Activated naive CD4-positive, alpha-beta T cell treated with Interleukin-2 at 50 U/mL for 16 hours (primary cell): ENCODE data around the gene C12orf42.

Experiments used
- DNase-seq: peaks from one replicate; pipeline ENCODE4 v3.0.0-alpha.2; 2020

The C12orf42 gene

DNA sequence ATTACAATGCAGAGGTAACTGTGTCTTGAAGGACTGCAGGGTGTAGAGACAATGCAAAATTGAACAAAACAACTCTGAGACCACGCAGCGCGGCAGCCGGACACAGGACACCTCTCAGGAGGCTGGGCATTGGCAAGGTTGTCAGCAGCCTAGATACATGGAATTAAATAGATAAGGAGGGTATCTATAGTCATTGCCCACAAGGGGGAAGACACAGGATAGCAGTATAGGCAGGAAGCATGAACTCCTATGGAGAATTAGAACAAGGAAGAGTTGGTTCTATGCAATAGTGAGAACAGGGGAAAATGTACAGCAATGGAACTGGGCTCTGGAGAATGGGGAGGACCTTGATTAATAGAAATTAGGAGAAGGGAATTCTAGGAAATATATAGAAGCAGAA is 164.1 kb downstream of the C12orf42 start:
- no peak for DNase-seq

DNA sequence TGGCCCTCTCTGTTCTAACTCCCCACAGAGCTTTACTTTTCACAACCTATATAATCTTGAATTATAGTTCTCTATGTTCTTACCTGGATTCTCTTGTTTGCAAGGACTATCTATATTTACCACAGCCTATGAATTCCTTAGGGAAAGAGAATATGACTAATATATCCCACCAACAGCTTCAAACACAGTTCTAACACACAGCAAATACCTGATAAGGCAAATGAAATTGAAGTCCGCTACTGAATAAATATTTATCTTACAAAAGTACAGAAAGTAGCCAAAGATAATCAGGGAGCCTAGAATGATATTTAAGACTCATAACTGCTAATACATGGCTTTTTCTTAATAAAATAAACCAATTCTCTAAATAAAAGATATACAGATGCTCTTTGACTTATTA is 165.1 kb downstream of the C12orf42 start:
- no peak for DNase-seq

DNA sequence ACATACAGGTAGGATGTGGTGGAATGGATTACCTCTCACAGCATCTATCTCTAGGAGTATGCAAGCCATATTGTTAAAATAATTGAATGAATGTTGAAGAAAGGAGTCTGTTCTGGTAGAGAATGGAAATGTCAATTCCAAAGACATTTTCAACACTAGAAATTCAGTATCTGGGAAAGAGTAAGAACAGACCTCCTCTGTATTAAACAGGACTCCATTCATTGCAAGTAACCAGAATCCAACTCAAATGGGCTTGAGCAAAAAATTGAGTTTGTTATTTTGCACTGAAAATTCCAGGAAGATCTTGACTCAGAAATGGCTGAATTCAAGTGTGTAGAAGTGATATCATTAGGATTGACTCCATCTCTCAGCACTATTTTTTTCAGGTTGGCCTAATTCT is 168.1 kb downstream of the C12orf42 start:
- DNase-seq: no peak

DNA sequence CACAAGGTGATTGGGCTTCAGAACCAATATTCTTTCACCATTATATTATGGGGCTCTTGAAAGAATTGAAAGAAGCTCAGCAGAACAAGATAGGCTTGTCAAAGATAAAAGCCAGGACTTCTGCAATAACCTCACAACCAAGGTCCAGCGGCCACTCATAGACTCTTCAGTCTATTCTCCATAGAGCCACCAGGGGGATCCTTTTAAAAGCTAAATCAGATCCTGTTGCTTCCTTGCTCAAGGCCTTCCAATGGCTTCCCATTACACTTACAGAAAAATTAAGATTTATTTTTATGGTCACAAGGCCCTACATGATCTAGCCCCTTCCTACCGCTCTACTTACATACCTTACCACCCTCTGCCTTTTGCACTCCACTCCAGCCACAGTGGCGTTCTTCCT is 169.6 kb downstream of the C12orf42 start:
- no peak for DNase-seq

DNA sequence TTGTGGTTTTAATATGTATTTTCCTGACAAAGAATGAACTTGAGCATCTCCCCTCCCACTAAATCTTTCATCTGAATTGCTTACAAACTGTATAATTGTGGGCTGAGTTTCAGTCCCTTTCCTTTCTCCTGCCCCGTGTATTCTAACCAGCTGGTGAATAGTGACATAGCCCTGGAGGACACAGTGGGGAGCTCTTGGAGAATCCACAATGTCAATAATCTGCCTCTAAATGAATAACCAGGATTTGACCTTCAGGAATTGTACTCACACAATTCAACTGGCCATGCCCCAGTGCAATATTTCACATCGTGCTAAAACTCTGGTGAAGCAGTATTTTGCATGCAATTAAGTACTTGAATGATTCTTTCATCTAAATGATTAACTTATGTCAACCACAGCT is 177.2 kb downstream of the C12orf42 start:
- no peak for DNase-seq

DNA sequence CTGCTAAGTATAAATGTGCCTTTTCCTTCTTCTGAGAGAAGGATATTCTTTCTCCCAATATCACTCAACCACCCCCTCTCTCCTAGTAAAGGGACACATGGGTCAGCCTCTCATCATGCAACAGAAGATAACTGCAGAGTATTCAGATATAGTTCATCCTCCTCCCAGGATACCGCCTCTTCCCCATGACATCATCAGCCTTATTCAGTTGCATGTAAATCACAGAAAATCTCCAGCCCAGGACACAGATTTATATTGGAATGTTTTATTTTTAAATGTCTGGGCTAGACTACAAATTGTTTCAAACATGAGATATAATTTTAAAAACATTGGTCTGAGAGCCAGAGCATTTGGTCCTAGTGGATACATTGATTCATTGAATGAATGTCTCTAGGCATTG is 178.5 kb downstream of the C12orf42 start:
- no peak for DNase-seq

DNA sequence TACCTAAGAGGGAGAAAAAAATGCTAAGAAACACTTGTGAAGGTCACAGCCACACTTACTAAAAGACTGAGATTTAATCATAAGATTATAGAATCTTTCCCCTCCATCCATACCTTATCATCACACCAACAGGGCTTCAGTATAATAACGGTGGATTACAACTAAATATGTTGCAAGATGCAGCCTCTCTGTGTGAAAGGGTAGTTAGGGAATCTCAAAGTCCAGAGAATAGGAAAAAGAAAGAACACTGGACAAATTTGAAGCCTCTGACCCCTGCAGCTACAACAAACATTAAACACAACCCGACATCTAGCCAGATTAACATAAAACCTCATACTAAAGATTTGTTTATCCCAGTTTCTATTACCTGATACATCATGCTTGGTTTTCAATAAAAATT is 181.0 kb downstream of the C12orf42 start:
- DNase-seq: no peak

DNA sequence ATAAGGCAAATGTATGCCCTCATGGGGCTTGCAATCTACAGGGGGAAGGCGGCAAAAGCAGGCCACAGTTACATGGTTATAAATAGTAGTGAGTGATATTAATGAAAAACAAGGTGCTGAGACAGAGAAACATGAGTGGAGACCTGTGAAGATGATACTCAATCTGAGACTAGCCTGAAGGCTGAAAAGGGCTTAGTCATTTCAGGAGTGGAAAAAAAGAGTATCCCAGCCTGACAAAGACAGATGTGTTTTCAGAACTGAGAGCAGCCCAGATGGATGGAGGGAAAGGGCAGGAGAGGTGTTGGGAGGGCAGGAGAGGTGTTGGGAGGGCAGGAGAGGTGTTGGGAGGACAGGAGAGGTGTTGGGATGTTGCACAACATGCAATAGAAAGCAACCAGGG is 181.9 kb downstream of the C12orf42 start:
- no peak for DNase-seq

DNA sequence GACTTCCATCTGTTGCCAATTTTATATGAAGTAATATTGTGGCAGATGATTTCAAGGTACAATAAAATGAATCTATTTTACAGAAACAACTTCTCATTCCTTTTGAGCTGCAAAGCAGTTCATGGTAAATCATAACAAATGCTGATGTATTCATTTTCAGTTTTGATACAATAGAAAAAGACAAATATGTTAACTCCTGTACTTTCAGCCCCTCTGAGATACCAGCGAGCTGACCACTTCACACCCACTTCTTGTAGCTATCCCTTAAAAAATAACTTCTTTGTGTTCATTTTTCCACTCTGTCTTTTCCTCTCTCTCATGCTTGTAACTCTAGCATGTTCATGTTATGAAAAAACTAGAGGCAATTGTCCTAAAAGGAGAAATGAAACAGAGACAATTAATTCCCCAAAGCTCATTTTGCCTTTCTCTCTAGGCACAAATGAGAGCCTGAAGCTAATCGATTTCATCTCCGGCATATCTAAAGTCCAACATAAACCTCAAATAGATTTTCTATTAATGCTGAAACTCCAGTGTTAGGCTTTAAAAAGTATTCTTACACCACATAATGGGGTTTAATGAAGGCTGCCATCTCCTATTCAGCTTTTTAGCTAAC is 182.9 kb downstream of the C12orf42 start:
- no peak for DNase-seq

DNA sequence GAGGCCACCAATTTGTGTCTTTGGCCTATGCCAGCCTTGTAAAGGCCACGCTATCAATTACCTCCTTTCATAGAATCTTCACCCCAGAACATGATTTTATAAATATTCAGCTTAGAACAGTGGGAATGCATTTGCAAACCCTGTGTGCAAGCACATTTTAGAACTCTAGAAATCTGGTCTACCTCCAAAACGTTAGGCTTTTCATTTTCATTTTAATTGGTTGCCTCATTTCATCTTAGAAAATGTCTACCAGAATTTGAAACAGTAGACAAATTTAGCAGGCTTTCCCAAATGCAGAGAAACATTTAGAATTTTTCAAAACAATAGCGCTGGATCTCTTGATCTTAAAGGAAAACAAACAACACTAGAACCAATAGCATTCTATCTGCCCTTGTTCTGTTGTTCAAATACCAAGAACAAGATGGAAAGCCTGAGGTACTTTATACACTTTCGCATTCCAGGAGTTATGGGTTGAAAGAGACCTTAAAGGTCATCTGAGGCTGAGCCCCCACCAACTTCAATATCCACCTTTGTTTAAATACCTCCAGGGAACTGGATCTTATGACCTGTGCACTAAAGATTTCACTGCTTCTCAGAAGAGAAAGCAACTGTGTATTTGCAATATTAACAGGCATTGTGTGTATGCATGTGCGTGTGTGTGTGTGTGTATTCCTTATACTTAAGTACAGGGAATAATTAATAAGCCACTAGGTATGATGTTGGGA is 185.1 kb downstream of the C12orf42 start:
- DNase-seq: no peak

DNA sequence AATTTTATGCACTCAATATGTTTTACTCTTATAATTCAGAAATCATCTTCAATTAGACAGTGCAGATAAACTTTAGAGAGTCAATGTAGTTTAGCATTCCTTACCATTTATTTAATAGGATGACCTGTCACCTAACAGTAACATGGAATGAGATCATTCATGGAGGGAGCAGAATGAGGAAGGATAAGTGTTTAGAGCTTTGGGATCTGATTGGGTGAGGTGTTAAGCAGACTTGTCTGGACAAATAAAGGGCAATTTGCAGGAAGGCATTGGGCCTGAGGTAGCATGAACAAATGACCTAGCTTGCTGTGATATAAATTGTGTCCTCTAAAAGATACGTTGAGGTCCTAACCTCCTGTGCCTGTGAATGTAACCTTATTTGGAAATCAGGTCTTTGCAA is 187.4 kb downstream of the C12orf42 start:
- DNase-seq: no peak

DNA sequence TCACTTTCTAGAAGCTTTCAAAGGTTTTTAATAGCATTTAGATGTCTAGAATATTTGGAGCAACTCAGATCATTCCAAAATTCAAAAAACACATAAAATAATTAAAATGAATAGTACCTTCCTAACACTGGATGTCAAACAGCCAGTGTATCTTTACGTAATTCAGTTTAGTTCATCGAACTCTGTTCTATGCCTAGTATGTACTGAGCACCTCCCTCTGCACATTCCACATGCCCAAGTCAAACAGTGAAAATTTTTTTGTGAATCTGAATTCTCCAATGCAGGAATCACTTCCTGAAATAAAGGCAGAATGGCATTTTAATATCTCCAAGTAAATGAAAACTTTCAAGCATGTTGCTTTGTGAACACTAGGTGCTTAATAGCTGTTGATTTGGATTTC is 192.3 kb downstream of the C12orf42 start:
- no peak for DNase-seq

DNA sequence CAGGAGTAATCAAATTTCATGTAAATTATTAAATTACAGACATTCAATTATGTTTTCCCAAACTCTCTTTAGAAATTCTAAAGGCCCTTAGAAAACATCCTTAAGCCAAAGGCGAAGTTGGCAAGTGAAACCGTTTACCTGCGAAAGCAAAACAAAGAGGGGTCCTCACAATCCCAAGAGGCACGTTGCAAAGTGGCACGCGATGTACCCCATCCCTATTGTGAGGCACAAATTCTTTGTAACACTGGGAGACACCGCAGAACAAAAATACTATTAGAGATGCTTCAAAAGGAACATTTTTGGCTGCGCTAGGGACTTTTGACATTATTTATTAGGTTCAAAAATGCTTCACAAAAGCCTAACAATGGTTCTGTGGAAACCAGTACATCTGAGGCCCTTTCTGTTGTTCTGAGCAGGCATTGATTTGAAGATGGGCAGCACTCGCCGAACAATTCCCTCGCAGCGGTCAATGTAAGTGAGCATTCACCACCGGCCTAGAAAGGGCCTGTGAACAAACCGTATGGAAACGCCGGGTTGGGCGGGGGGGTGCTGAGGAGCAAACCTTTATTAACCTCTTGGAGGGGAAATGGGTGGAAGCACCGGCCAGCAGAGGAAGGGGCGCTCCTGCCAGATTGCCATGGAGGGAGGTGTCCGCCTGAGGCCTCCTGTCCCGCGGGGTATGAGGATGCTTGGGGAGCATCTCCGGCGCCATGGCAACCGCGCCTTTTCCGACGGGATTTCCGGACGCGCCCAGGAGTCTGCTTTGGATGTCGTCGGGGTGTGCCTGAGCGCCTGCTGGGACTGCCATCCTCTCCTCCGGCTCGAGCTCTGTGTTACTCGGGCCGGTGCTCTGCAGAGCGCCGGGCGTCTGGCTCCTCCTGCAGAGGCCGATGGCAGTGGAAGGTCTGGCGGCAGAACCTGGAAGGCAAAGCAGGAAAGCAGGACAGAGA is 193.9 kb downstream of the C12orf42 start:
- no peak for DNase-seq

DNA sequence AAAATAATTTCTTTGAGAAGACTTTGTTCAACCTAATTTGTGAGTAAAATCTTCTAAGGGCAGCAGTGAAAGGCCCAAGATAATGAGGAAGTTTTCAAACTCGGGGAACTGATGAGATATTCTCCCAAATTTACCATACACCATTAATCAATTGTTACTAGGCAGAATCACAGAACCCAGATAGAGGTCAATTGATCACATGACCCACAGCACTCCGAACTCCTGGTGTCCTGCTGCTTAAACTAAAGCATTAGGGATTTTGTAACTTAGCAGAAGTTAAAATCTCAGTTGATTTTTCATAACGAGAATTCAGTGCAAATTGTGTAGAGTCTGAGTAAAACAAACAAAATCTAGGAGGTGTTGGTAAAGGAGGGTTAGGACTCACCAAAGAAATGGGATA is 207.8 kb downstream of the C12orf42 start:
- no peak for DNase-seq

DNA sequence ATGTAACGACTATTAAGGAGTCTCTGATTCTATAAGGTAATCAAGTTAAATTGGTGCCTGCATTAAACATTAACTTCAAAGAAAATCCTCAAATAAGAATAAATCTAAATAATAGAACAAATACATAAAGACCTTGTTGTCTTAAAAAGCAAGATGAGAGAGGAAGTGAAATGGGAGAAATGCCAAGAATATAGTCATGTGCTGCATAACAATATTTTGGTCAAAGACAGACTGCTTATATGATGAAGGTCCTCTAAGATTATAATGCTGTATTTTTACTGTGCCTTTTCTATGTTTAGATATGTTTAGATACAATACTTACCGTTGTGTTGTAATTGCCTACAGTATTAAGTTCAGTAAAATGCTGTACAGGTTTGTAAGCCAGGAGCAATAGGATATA is 213.6 kb downstream of the C12orf42 start:
- no peak for DNase-seq

DNA sequence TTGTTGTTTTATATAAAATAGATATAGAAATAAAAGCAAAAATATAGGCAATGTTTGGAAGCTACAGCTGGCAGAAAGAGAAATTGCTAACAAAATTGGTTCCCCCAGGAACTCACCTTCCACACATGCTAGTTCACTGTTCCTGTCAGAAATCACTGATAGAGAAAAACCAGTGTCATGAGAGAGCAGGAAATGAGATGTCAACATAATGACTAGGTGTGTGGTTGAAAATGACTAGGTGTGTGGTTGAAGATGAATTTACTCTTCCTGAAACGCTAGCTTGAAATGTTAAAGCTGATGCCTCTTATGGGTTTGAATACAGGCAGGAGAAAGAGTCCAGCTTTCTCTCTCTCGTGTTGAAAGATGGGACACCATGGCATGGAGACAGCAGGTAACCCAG is 216.3 kb downstream of the C12orf42 start:
- no peak for DNase-seq

DNA sequence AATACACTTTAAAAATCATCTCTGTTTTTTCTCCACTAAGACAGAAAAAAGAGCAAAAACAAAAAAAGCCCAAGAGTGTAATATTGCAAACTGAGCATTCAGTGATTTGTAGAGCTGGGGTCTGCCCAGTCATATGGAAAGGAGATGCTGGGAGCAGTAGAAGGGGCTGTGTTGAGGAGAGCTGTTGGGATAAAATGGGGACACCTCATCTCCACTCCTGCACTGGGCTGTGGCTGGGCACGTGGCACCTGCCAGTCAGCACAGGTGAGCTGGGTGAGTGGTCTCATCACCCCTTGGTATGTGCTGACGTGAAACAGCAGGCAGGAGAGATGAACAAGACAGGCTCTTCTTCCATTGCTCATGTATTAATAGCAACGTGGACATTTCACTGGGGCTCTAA is 217.4 kb downstream of the C12orf42 start:
- DNase-seq: no peak

DNA sequence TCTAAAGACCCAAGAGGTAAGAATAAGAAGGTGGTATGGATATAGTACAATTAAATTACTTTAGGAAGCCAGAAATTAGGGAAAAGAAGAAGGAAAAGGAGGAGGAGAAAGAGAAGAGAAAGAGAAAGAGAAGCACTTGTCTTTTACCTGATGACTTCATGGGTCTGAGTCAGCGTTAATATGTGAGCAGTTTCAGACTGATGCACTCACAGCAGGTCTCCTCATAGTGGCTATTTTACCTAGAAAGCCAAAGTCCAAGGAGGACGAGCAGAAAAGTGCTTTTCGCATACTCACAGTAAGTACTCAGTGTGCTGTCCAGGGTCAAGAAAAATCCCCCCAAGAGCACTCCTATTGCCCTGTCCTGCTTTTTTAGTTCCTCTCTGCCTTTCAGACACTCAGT is 222.1 kb downstream of the C12orf42 start:
- no peak for DNase-seq

DNA sequence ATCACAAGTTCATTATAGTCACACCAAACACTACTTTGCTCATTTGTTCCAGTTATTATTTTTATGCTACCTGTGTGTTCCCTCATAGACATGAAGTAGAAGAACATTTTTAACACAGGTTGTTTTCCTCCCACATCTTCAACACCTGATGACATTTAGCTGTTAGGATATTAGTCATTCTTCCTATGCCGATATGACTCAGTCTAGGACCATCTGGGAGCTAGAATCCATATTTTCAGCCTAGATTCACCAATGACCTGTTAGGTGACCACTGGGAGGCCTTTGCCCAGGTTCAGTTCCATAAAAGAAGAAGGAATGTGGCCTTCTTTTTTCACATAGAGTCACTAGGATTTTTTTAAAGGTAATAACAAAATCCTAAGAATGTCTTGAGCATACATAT is 222.8 kb downstream of the C12orf42 start:
- DNase-seq: no peak

DNA sequence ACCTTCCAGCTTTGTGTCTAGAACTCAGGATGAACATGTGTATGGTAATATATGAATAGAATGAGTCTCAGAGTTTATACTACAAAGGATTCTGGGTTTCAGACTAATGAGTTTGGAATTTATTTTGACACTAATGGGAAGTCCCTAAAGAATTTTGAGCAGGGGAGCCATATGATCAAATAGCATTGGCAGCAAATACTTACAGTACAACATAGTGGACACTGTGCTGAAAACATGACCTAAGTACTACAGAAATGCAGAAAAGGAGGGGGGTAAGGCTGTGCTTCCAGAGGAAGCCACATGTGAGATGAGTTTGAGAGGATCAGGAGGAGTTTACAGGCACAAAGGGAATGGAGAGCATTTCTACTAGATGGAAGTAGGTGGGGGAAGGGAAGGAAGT is 225.8 kb downstream of the C12orf42 start:
- DNase-seq: no peak

DNA sequence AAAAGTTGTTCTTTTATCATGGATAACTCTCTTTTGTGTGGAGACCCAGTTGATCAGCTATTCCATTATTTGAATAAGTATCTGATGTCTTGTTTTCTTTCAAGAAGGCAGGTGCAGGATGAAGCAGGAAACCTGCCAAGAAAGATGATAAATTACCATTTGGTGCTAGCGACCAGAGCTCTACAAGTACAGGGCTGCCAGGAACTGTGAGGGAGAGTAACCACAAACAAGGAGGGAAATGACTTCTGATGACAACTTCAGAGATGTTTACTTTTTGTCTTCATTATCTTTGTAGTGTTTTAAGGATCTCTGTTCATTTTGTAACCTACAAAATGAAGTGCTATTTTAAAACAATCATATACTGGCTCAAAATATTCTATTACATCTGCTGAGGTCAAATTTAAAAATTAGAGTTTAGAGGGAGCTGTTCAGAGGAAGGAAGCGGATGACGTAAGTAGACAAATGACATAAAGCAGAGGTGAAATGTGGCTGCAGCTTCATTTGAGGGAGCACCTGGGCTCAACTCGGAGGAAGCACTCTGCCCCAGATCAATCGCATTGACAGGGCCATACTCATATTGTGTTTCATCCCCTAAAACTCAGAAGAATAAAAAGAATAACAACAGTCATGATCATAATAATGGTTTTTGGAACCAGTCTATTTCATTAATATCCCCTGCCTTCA is 226.8 kb downstream of the C12orf42 start:
- DNase-seq: no peak

DNA sequence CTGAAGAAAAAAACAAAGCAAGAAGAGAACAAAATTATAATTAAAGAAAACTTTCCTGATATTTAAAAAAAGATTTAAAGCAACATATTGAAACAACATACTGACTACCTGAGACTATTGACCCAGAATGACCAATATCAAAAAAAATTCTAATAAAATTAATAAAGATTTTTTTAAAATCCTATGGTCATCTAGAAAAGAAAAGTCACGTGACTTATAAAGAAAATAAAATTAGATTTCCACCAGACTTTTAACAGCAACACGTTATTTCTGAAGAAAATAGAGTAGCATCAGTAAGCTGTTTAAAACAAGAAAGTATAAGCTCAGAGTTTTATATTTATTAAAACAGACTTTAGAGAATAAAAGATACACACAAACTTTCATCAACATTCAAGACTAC is 238.0 kb downstream of the C12orf42 start:
- no peak for DNase-seq
